ENCODE results near the gene SMYD1. TPM values are rescaled to one million over a fixed set of nuclear protein-coding genes. Genes with fewer than 3 reads are reported as not detected.

The SMYD1 gene
- total RNA-seq, 1 experiment from 2014 or later = not detected

DNA sequence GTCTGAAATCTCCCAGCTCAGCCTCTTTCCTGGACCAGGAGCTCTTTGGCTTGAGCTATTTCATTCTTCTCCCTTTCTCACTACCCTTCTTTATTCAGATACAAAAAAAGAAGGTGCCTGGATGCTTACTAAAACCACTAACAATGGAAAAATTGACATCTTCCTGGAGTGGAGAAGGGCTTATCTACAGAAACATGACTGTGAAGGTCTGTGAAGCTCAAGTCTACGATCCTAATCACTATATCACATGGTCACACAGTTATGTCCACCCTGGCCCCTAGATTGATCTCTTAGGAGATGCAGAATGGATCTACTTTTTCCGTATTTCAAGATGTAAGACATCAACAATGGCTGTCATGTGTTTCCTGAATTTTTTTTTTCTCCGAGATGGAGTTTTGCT, 6.3 kb upstream of the SMYD1 start:
- no peaks in the 10 kb centered on the region for H3K9me3 ChIP-seq (ENCODE audit: insufficient read depth, low read depth)
- no peaks in the 10 kb centered on the region for H3K36me3 ChIP-seq (ENCODE audit: low read depth)
- no peak for DNase-seq
- H3K4me1 ChIP-seq (replicated peaks; ENCODE audit: insufficient read depth) = peaks cover 5% of the 10 kb centered on the region; the same call in 1 of the 2 replicates
- H3K4me2 ChIP-seq = no peak overlapping the region
- intact Hi-C loops (cut with micrococcal nuclease; ENCODE audit: unreplicated experiment) = no loop called here
- POLR2A ChIA-PET (ENCODE audit: unreplicated experiment) = no interaction called here
- CTCF ChIA-PET = interaction anchor here (0.6 to 1.5 kb wide), 2 partner anchors 14 to 98 kb away, joined by 3 to 20 read pairs; no protein-coding TSS in a partner anchor
- H3K27ac ChIP-seq = no peak overlapping the region
- H3F3A ChIP-seq (ENCODE audit: insufficient read depth, low read depth) = no peaks in the 10 kb centered on the region
- no TSS peak for BruUV-seq (replicated peaks)
- H2AFZ ChIP-seq = no peak overlapping the region
- H3K9me2 ChIP-seq (ENCODE audit: insufficient read depth) = no peaks in the 10 kb centered on the region
- H3K79me2 ChIP-seq (ENCODE audit: low read depth) = no peaks in the 10 kb centered on the region
- no peaks in the 10 kb centered on the region for H4K20me1 ChIP-seq (ENCODE audit: insufficient read depth)
- H3K4me3 ChIP-seq = no peak overlapping the region
- H3K27me3 ChIP-seq (ENCODE audit: insufficient read depth, low read depth) = no peaks in the 10 kb centered on the region
- no peak for TF ChIP-seq EZH2 (IDR thresholded peaks at IDR 0.05; ENCODE audit: low read depth)
- TF ChIP-seq, protein P1, sequence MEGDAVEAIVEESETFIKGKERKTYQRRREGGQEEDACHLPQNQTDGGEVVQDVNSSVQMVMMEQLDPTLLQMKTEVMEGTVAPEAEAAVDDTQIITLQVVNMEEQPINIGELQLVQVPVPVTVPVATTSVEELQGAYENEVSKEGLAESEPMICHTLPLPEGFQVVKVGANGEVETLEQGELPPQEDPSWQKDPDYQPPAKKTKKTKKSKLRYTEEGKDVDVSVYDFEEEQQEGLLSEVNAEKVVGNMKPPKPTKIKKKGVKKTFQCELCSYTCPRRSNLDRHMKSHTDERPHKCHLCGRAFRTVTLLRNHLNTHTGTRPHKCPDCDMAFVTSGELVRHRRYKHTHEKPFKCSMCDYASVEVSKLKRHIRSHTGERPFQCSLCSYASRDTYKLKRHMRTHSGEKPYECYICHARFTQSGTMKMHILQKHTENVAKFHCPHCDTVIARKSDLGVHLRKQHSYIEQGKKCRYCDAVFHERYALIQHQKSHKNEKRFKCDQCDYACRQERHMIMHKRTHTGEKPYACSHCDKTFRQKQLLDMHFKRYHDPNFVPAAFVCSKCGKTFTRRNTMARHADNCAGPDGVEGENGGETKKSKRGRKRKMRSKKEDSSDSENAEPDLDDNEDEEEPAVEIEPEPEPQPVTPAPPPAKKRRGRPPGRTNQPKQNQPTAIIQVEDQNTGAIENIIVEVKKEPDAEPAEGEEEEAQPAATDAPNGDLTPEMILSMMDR (conservative IDR thresholded peaks at IDR 0.05) = no peak

- no peaks in the 10 kb centered on the region for H3K4me1 ChIP-seq (replicated peaks; ENCODE audit: insufficient read depth)
- DNase-seq = no peak
- no peaks in the 10 kb centered on the region for H3K36me3 ChIP-seq (ENCODE audit: low read depth)
- BruUV-seq (replicated peaks) = no TSS peak
- no peak overlapping the region for H2AFZ ChIP-seq
- H4K20me1 ChIP-seq (ENCODE audit: insufficient read depth) = no peaks in the 10 kb centered on the region
- intact Hi-C loops (cut with micrococcal nuclease; ENCODE audit: unreplicated experiment) = no loop called here
- no peak overlapping the region for H3K4me3 ChIP-seq
- no peak overlapping the region for H3K4me2 ChIP-seq
- POLR2A ChIA-PET (ENCODE audit: unreplicated experiment) = no interaction called here
- H3K27me3 ChIP-seq (ENCODE audit: insufficient read depth, low read depth) = no peaks in the 10 kb centered on the region
- no peak overlapping the region for H3K27ac ChIP-seq
- H3K9me2 ChIP-seq (ENCODE audit: insufficient read depth) = no peaks in the 10 kb centered on the region
- no peaks in the 10 kb centered on the region for H3K9me3 ChIP-seq (ENCODE audit: insufficient read depth, low read depth)
- no peaks in the 10 kb centered on the region for H3F3A ChIP-seq (ENCODE audit: insufficient read depth, low read depth)
- CTCF ChIA-PET = no interaction called here
- no peak for TF ChIP-seq EZH2 (IDR thresholded peaks at IDR 0.05; ENCODE audit: low read depth)
- TF ChIP-seq, protein P1 (conservative IDR thresholded peaks at IDR 0.05) = no peak
- no peaks in the 10 kb centered on the region for H3K79me2 ChIP-seq (ENCODE audit: low read depth)
These were observed 1.1 kb upstream of the SMYD1 start for GRCh38 chr2:88066543-88066942.

DNA sequence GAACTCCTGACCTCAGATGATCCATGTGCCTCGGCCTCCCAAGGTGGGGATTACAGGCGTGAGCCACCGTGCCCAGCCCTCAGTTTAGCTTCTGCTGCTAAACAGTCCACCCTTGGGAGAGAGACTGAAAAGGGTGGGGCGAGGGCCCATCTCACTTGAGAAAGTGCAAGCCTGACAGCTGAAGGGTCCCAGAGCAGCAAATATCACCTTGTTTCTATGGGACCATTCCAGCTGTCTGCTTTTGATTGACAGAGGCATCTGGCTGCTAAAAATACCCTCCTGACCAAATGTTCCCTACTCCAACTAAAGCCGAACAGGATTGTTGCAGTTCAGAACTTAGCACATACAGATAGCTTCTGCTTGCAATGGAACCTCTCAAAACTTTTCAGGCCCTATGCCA, 436 bp upstream of the SMYD1 start:
- Histone ChIP-seq H3K9me3 (ENCODE audit: insufficient read depth, low read depth) (no peaks in the 10 kb centered on the region), H3K9me2 (ENCODE audit: insufficient read depth) (no peaks in the 10 kb centered on the region), H3K4me3 (no peak overlapping the region), H3K79me2 (ENCODE audit: low read depth) (no peaks in the 10 kb centered on the region), H3K36me3 (ENCODE audit: low read depth) (no peaks in the 10 kb centered on the region), H3K27me3 (ENCODE audit: insufficient read depth, low read depth) (no peaks in the 10 kb centered on the region), H3F3A (ENCODE audit: insufficient read depth, low read depth) (no peaks in the 10 kb centered on the region), H4K20me1 (ENCODE audit: insufficient read depth) (no peaks in the 10 kb centered on the region), H3K4me1 (replicated peaks; ENCODE audit: insufficient read depth) (no peaks in the 10 kb centered on the region), H3K27ac (no peak overlapping the region), H3K4me2 (no peak overlapping the region), H2AFZ (no peak overlapping the region)
- CTCF ChIA-PET = no interaction called here
- POLR2A ChIA-PET (ENCODE audit: unreplicated experiment) = no interaction called here
- intact Hi-C loops (cut with micrococcal nuclease; ENCODE audit: unreplicated experiment) = no loop called here
- no peak for TF ChIP-seq EZH2 (IDR thresholded peaks at IDR 0.05; ENCODE audit: low read depth)
- TF ChIP-seq, protein P1 (conservative IDR thresholded peaks at IDR 0.05) = no peak
- DNase-seq = no peak
- no TSS peak for BruUV-seq (replicated peaks)
